NOMO-1 (cell line): ENCODE measurements around the gene USP24.

Source experiments
- DNase-seq, 2 experiments: peaks; one replicate each; lab custom pipeline; 2025; ENCODE audit not compliant: unreplicated experiment in 2 of 2; lab: John Stamatoyannopoulos, UW

USP24 gene

GRCh38 chr1:55057270-55057955 is 157.8 kb downstream of the USP24 start:
- DNase-seq = no peak

DNA sequence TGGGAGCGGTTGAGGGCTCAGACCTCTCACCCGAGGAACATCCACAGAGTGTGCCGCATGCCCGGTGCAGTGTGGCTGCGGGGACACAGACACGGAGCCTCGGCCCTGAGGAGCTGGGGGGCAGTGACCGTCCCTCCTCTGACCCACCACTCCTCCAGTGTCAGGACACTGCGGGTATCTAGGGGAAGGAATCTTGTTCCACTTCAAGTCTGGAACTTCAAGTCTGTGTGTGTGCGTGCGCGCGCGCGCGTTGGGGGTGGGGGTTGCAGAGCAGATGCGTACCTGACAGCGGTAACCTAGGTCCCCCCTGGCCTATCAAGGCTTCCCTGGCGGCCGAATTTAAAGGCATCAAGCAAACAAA is 158.6 kb downstream of the USP24 start:
- no peak for DNase-seq

DNA sequence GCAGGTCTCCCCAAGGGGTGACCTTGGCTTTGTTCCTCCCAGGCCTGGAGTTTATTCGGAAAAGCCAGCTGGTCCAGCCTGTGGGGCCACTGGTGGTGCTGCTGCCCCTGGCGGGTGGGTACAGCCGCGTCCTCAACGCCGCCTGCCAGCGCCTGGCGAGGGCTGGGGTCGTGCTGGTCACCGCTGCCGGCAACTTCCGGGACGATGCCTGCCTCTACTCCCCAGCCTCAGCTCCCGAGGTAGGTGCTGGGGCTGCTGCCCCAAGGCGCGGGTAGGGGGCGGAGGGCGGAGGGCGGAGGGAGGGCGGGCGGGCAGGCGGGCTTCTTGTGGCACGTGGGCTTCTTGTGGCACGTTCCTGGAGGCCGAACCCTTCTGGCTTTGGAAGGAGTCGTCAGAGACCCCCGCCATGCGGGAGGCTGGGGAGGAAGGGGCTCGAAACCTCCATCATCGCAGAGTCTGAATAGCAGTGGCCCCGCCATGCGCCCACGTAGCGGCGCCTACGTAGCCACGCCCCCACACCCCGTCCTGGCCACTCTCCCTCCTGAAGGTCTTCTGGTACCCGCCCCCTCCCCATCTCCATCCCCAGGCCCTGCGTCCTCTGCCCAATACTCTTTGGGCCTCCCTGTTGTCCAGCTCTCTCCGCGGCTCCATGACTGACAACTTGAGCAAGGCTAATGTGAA is 159.1 kb downstream of the USP24 start:
- DNase-seq = no peak

DNA sequence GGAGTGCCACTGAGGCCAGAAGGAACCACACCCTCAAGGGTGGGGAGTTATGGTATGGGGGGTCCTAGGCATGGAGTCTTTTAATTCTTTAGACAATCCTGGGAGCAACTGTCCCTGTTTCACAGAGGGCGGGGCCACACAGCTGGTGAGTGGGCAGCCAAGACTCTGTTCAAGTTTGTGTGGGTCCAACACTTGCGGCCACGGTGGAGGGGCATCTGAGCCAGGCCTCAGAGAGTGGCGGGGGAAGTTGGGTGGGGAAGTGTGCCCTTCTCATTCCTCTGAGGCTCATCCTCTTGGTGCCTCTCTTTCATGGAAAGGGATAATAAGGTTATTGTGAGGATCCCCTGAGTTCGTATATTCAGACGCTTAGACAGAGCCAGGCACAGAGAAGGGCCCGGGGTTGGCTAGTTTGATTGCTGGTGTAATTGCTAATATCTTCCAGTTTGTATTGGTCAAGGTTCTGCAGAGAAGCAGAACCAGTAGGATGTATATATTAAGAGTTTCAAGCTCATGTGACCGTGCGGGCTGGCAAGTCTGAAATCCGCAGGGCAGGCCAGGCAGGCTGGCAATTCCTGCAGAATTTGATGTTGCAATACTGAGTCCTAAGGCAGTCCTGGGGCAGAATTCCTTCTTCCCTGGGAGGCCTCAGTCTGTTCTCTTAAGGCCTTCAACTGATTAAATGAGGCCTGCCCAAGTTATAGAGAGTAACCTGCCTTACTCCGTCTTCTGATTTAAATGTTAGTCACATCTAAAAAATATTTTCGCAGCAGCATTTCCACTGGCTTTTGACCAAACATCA is 159.9 kb downstream of the USP24 start:
- DNase-seq = no peak

GRCh38 chr1:55054396-55054795 is 160.8 kb downstream of the USP24 start:
- no peak for DNase-seq

GRCh38 chr1:55053265-55053954 is 161.8 kb downstream of the USP24 start:
- DNase-seq = no peak

GRCh38 chr1:55052221-55053142 is 162.7 kb downstream of the USP24 start:
- no peak for DNase-seq

- DNase-seq = no peak
These were observed 163.5 kb downstream of the USP24 start for GRCh38 chr1:55051621-55052020.

DNA sequence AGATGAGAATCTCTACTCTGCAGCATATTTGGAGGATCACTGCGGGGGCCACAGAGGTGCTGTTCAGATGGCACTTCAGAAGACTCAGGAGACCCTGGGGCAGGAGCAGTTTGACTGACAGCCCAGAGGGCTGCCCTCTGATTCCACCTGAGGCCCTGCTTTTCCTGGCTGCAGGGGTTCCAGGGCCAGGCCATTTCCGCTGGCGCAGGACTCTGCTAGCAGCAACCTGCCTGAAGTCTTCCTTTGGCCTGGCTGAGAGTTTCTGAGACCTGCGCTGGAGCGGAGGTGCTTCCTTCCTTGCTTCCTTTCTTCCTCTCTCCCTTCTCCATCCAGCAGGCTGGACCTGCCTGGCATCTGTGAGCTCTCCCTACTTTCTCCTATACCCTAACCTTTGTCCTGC is 164.0 kb downstream of the USP24 start:
- DNase-seq = no peak

DNA sequence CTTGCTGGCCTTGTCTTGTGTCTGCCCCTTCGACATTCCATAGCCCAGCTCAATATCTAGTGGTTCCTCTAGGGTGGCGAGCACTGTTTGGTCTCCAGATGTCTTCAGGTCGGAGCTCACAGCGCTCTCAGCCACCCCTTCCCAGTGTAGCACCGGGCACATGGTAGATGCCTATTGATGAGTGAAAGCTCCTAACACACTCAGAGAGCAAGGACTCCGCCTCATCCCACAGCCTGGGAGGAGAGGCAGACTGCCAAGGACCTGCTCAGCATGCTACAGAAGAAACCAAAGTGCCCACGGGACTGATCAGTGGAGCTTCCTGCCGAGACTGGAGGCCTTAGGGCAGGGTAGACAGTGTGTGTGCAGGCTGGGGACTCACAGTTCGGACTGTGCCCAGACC is 164.9 kb downstream of the USP24 start:
- DNase-seq = no peak

- no peak for DNase-seq
These were observed 165.3 kb downstream of the USP24 start for GRCh38 chr1:55049914-55050278.

GRCh38 chr1:55049271-55049913 is 165.8 kb downstream of the USP24 start:
- DNase-seq = no peak

DNA sequence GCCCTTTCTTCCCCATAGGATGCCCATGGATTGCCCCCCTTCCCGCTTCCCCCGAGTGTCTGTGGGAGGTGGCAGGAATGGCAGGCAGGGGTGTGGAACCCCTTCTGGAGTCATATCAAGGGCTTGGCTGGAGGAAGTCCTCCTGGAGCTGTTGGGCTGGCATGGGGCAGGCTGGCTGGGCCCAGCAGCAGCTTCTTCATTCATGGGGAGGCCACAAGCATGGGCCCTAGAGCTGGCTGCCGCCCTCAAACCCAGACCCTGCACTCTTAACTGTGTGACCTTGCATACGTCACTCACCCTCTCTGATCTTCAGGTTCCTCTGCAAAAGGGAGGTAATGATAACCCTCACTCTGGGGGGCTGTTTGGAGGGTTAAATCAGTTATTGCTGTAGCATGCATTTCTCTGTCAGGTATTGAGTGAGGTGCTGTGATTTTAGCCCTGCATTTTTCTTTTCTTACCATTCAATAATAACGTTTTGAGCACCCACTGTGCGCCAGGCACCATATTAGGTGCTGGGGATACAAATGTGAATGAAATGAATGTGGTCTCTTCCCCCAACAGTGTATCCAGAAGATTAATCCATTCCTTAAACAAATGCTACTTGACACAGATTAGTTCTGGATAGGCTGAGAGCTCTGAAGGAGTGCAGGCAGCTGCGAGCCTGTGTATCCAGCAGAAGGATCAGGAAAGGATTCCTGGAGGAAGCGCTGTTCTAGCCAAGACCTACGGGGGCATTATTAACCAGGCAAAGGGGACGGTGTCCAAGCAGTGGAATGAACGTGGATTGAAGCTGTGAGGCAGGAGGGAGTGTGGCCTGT is 166.5 kb downstream of the USP24 start:
- DNase-seq = no peak

DNA sequence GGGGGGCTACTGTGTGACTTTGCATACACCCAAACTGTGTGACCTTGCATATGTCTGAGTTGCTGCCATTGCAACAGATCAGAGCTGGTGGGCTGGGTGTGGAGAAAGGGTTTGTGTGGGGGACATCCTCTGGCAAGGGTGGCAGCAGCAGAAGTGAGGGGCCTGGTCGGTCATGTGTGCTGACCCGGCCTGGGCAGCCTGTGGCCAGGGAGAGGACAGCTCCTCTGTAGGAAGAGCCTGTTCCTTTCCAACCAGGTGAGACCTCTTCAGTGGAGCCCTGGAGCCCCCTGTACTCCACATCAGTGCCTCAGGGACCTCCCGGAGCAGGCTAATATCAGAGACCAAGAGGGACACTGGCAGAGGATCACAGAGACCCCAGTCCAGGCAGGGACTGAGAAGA is 167.6 kb downstream of the USP24 start:
- no peak for DNase-seq

- no peak for DNase-seq
These were observed 168.3 kb downstream of the USP24 start for GRCh38 chr1:55046871-55047270.

DNA sequence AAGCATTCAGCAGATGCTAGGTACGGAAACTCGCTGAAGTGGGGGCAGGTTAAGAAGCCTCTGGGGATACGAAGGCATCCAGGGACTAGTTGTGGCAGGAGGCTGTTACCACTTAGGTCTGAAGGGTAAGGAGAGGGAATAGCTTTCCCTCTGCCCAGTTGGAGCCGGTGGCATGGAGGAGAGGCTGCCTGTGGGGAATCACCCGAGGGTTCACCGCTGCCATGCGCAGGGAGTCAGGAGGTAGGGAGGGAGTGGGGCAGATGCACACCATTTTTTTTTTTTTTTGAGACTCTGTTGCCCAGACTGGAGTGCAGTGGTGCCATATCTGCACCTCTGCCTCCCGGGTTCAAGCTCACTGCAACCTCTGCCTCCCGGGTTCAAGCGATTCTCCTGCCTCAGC is 169.7 kb downstream of the USP24 start:
- no peak for DNase-seq

- DNase-seq = no peak
These were observed 170.4 kb downstream of the USP24 start for GRCh38 chr1:55044617-55045397.

GRCh38 chr1:55043726-55044125 is 171.4 kb downstream of the USP24 start:
- DNase-seq = no peak
